ACHN (cell line): ENCODE data around the gene RNF44.

Experiments used
- DNase-seq: peaks from one replicate; pipeline ENCODE4 v3.0.0-alpha.2; 2015
- in situ Hi-C: cut with HindIII; loops from 2 replicates; pipeline ENCODE4 v1.10.0; 2017; ENCODE audit warnings: low sequenced_read_pairs, low pct_ligation_motif_present, low pct_unique_long_range_greater_than_20kb

RNF44 gene

DNA sequence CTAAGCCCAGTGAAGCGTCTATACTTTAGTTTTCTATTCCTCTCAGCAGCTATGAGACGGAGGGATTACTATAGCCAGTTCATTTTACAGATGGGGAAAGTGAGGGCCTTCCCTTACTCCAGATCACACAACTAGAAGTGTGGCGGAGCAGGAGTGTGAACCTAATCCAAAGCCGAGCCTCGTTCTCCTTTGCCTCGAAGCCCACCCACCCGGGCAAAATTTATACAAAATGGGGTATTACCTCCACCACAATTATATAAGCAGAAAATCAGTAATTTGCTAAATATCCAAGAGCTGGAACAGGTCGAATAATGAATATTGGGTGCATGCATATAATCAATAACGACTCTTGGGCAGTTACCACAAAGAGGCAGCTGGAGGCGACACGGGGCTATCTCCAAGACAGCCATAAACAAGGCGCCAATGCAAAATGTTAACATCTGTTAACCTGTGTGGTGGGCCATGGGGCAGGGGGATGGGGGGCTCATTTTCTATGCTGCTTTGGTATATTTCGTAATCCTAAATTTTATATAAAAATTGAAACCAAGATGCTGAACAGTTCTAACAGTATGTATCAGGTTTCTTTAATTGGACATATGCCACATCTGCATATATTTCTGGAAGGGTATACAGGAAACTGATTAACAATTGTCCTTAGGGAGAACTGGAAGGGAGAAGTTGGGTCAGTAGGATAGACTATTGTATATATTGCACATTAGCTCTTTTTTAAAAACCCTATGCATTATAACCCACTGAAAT, 1.2 kb upstream of the RNF44 start:
- in situ Hi-C loops, result no loop called here

GRCh38 chr5:176537554-176538229, 490 bp upstream of the RNF44 start:
- peak; percentile 98 for DNase-seq
- in situ Hi-C loops, result no loop called here

More for the DNA sequence above, 1.2 kb upstream of the RNF44 start:
- DNase-seq, result no peak

- DNase-seq, result peak; percentile 68
These were observed 885 bp downstream of the RNF44 start for GRCh38 chr5:176536132-176536901.

DNA sequence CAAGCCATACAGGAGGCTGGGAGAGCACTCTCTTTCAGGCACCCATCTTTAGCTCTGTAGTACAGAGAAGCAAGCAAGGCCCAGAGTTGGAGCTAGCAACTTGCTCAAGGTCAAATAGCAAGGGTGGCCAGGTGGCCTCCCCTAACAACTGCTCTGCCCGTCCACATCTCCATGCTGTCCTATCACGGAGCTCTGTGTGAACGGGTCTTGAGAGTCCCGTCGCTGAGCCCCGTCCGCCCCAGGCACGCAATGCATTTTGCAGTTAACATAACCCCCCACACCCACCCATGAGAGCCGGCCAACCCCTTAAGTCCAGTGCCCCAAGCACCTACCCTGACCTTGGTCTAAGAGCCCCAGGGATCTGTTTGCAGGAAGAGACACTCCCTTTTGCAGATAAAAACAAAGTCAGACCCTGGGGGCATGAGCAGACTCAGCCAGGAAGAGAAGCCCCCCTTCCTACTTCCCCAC, 1.5 kb downstream of the RNF44 start:
- no peak for DNase-seq
- in situ Hi-C loops, result no loop called here

More at GRCh38 chr5:176536132-176536901, 885 bp downstream of the RNF44 start:
- in situ Hi-C loops, result no loop called here

- in situ Hi-C loops, result no loop called here
- peak; percentile 34 for DNase-seq
These were observed 2.0 kb downstream of the RNF44 start for GRCh38 chr5:176535101-176535663.

DNA sequence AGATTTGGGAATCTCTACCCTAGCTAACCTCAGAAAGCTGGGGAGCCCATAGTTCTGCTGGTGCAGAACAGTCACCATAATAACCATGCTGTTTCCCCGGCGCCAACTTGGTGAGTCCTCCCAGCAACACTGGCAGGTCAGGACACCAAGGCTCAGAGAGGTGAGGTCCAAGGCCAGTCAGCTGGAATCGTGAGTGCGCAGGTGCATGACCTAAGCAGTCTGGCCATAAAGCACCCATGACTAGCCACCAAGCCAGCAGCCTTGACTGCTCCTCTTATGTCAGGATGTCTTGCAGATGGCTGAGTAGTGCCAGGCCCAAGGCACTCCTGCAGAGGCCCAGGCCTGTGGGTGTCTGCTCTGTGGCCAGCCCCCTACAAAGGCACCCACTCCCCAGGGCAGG, 2.6 kb downstream of the RNF44 start:
- no peak for DNase-seq
- in situ Hi-C loops, result no loop called here

GRCh38 chr5:176533894-176534611, 3.1 kb downstream of the RNF44 start:
- in situ Hi-C loops, result no loop called here
- no peak for DNase-seq

DNA sequence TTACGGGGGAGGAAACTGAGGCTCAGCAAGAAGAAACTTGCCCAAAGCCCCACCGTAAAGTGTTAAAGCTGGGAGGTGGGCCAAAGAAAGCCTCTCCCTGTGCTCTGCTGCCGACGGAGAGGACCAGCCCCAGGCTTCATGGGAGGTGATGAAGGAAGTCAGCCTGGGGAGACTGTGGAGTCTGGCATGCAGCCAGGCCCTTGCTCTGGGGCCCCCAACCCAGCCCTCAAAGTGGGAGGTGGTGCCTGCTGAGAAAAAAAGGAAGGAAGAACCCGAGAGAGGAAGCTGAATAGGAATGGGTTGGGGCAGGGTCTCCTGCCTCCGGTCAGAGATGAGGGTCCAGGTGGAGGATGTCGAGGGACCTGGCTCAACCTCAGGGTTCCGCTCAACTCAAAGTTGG, 3.8 kb downstream of the RNF44 start:
- DNase-seq, result no peak
- in situ Hi-C loops, result no loop called here

- in situ Hi-C loops, result no loop called here
- DNase-seq, result no peak
These were observed 4.4 kb downstream of the RNF44 start for GRCh38 chr5:176532795-176533194.

GRCh38 chr5:176531902-176532493, 5.2 kb downstream of the RNF44 start:
- no peak for DNase-seq
- in situ Hi-C loops, result no loop called here

DNA sequence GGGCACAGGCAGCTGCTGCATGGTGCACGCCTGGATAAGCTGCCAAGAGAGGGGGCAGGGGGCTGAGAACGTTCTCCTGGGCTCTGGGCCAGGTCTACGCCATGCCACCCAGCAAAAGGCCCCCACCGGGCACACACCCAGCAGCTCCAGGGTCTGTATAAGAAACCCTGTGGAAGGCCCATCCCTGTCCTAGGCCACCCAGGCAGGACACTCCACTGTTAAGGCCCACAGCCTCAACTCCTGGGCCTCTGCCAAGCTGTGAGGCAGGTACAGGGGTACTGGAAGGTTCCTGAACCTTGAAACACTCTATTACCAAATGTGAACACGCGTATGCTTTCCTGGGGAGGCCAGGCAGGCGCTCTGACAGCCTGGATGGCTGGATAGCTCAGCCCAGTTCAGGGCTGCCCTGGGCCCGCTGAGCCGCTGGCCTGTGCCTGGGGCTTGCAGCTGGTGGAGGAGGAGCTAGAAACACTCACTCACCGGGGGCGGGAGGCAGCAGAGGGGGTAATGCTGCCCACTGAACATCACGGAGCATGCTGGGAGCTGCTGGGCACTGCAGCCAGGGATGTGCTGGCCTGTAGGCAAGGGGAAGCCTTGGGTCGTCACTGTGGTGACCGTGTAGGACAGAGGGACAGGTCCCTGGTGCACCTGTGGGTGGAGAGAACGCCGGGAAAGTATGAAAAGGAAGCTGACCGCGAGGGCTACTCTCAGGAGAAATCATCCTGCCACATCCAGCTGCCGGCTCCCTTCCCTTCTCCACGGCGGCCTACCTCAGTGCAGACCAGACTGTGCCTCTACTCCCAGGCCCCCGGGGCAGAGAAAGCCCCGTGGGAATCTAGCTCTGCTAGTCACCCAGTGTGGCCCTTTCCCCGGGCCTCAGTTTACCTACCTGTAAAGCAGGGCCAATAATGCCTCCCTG, 6.0 kb downstream of the RNF44 start:
- no peak for DNase-seq
- in situ Hi-C loops, result no loop called here

GRCh38 chr5:176530393-176530982, 6.7 kb downstream of the RNF44 start:
- no peak for DNase-seq
- in situ Hi-C loops, result no loop called here

- DNase-seq, result no peak
- in situ Hi-C loops, result no loop called here
These were observed 7.5 kb downstream of the RNF44 start for GRCh38 chr5:176529741-176530141.

DNA sequence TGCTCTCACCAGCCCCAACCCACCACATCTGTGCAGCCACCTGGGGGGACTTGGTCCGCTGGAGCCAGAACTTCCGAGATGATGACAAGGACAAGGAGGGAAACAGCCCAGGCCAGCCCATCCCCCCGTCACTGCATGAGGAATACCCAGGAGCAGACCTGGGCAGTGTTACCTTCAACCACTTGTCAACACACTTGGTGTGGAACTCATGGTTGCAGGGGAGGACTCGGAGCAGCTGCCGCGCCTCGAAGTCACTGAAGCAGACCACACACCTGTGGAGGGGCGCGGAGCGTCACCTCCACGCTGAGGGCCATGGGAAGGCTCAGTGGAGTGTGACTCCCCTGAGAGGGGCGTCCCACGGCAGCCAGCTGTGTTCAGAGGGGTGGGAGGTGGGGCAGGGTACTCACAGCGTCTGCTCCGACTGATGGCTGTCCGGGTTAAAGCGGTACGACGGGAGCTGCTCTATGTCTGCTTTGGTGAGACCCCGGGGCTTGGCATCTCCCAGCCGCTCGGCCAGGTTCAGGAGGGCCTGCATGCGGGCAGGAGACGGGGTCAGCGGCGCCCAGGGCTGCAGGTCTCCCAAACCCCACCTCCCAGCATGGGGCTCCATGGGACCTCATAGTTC, 8.0 kb downstream of the RNF44 start:
- no peak for DNase-seq
- in situ Hi-C loops, result no loop called here

DNA sequence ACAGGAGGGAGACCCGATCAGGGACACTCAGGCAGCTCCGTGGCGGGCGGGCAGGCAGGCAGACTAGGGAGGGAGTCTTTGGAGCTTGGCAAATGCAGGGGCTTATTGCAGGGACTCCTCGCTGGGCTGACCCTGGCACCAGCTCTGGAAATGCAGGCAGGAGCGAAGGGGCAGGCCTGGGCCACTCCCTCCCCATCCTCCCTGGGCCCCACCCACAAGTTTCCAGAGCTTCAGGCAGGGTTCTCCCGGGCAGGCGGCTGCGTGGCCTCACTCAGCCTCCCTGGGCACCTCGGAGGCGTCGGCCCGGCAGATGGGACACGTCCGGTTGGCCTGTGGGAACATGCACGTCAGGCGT, 8.5 kb downstream of the RNF44 start:
- no peak for DNase-seq
- in situ Hi-C loops, result no loop called here

DNA sequence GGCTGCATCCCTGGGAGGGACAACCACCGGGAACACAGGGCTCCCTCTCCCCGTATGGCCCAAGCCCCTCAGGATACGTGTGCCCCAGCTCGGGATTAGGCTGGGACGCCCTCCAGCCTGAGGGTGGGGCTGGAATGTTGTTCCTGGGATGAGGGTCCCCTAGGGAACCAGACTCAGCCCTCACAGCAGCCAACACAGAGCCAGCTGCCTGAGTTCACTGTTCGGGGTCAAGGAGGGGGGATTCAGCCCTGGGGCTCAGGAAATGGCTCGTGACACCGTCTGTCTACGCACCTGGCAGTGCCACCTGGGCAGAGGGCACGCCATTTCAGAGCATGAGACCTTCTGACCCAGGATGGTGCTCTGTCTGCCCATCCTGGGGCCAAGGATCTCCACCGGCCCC, 8.9 kb downstream of the RNF44 start:
- no peak for DNase-seq
- in situ Hi-C loops, result no loop called here
